GM20431 (cell line): ENCODE data around the gene GALNT4.

ENCODE experiments used
- in situ Hi-C: fragments of 300-500 bp; cut with MseI, MboI; formaldehyde crosslinking; loops from one replicate; pipeline ENCODE4 v1.15.0; 2020; ENCODE audit warnings: low sequenced_read_pairs; ENCODE audit not compliant: unreplicated experiment

Gene GALNT4

GRCh38 chr12:89524541-89525304 is at the start of gene GALNT4:
TSS of gene GALNT4 (minus strand) at chr12:89524796. CDS start at chr12:89524549, 247 bp downstream.
- in situ Hi-C loops: no loop called here

- in situ Hi-C loops: no loop called here
Observed at GRCh38 chr12:89573051-89573810, 48.6 kb upstream of the GALNT4 start.

- in situ Hi-C loops: no loop called here
Observed at GRCh38 chr12:89571491-89572195, 47.0 kb upstream of the GALNT4 start.

DNA sequence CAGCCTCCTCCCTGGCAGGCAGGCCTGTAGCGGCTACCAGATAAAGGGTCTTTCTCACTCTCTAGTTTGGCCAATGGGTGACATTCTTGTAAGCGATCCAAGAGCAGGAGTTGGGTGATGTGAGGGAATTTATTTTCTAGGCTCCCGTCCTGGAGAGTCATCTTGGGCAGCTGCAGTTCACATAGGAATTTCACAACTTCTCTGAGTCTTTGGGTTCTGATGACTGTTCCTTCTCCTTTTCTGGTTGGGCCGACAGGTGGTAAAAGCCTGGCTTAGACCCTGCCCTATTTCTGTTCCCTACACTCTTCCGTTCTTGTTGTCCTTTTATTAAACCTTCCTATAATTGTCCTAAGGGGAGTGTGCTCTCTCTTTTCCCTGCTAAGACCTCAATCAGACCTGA is 43.9 kb upstream of the GALNT4 start:
- in situ Hi-C loops: no loop called here

DNA sequence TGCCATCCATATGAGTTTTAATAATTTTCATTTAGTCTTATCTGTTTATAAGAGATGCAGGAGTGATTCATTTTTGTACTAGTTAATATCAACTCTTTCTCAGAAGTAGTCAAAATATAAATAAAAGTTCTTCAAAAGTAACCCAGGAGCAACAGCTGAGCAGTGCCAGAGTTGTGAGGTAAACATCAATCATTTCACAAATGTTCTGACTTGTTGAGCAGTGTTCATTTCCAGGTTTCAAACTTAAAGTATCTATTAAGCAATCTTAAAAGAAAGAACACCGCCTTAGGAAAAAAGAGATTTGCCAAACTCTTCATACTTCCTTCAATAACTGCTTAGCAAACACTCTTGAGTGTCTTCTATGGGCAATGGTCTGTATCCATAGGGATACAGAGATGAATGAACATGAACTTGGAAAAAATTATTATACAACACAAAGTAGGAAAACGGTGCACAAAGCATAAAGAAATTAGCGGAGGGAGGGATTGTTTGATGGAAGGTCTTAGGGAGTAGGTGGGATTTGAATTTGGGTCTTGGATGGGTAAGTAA is 43.2 kb upstream of the GALNT4 start:
- in situ Hi-C loops: no loop called here

- in situ Hi-C loops: no loop called here
Observed at GRCh38 chr12:89566615-89567014, 42.0 kb upstream of the GALNT4 start.

- in situ Hi-C loops: no loop called here
Observed at GRCh38 chr12:89565002-89565401, 40.4 kb upstream of the GALNT4 start.

GRCh38 chr12:89559753-89560152 is 35.2 kb upstream of the GALNT4 start:
- in situ Hi-C loops: no loop called here

GRCh38 chr12:89556976-89557375 is 32.4 kb upstream of the GALNT4 start:
- in situ Hi-C loops: no loop called here

- in situ Hi-C loops: no loop called here
Observed at GRCh38 chr12:89552376-89552775, 27.8 kb upstream of the GALNT4 start.

DNA sequence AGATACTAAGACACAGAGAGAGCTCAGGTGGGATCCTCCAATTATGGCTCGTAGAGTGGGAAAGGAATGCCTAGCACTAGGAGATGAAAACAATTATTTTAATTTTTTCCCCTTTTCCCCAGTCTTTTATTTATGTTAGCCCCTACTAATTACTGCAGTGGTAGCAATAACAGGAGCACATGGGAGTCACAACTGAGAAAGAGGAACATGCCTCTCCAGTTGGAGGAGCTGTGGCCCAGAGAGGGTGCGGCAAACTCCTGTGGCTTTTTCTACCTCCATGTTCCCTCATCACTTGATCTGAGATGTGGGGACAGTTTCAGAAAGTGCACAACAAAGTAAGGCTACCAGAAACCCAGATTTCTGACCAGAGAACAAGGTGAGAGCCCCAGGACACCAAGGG is 27.2 kb upstream of the GALNT4 start:
- in situ Hi-C loops: no loop called here

GRCh38 chr12:89547101-89547500 is 22.5 kb upstream of the GALNT4 start:
- in situ Hi-C loops: no loop called here

GRCh38 chr12:89546151-89546550 is 21.6 kb upstream of the GALNT4 start:
- in situ Hi-C loops: no loop called here

DNA sequence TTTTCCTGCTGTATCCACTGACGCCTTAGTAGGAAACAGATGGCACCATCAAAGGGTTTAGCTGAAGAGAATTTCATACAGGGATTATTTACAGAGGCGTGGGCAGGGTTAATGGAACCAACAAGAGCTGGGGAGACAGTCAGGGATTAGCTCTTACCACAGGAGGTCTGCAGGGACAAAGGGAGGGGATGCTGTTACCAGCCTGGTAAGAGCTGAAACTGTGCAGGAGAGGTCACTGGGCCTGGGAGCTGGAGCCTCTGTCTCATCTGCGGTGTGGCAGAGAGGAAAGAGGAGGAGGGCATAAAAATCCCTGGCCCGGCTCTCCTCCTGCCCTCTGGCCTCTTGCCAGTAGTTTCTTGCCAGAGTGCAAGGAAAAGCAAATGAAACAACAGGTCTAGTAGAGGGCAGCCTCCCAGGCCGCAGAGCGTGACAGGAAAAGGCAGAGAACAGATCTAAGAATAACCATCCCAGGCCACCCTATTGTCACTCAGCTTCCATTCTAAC is 20.1 kb upstream of the GALNT4 start:
- in situ Hi-C loops: no loop called here

DNA sequence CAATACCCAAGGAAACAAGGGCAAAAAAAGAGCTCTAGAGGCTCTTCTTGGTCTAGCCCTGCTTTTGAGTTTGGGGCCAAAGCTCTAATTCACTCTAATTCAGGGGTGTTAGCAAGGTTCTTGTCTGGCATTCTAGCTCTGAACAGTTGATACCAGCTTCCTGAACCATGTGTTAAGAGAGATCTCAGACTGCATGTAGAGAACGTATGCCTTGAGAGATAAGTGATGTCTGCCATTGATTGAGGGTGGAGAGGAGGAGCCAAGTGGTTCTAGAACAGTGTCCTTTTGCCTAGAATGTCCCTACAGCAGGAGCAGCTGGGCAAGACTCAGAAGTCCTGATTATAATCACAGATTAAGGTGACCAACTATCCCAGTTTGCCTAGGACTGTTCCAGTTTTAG is 19.4 kb upstream of the GALNT4 start:
- in situ Hi-C loops: no loop called here

GRCh38 chr12:89542912-89543592 is 18.5 kb upstream of the GALNT4 start:
- in situ Hi-C loops: no loop called here

- in situ Hi-C loops: no loop called here
Observed at GRCh38 chr12:89542236-89542635, 17.6 kb upstream of the GALNT4 start.

DNA sequence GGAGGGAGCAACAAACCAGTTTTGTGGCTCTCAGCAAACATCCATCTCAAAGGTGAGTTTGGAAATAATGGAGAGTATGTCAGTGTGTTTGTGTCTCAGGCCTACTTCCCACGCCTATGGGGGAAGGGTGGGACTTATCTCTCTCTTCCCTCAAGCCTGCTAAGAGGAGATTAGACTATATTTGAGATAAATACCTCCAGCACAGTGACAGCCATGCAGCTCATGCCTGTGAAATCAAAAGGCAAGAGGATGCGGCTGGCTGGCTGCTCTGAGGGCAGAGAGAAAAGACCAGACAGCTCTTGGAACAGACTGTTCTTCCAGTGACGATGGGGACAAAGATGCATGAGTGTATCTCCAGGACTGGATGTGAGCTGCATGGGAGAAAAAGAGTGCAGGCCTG is 16.0 kb upstream of the GALNT4 start:
- in situ Hi-C loops: no loop called here

DNA sequence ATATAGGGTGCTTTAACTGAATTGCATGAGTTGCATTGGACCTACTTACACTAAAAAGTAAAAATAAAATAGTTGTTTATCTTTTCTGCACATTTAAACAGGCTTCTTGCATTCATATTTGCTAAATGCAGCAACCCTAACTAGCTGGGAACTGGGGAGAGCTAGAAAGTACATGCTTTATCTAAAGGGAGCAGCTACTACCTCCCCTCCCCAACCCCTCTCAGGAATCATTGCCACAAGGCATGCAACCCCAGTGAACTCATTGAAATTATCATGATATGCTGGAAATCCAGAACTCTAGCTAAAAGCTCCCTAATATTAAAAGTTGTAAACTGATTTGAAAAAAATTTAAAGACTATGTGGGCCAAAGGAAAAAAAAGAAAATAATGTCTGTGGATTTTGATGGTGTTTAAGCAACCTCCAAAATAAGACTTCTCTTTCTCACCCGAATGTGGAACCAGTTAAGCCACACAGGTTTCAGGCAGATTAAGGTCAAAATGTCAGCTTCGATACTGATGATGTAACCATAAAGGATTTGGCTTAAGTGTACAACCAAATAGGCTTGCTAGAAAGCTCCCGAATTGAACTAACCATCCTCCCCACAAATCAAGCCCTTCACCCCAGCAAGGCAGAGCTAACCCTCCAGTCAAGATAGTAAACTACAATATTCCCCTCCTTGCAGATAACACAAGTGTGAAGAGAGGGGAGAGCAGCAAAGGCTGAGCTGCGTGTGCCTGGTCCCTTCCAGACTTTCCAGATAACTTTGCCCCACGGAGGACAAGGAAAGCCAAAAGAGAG is 15.0 kb upstream of the GALNT4 start:
- in situ Hi-C loops: no loop called here
